ENCODE results near the gene CHCHD10. TPM values are rescaled to one million over a fixed set of nuclear protein-coding genes. Genes with fewer than 3 reads are reported as not detected.

Gene CHCHD10
- total and polyA plus RNA-seq, 2 of the 13 experiments (the other 11 are each of a cell fraction or from before 2014, with no cell fraction given) = 37.0 to 62.8 TPM

- TF ChIP-seq ZNF616 (CRISPR knock-in tag; IDR thresholded peaks at IDR 0.05; ENCODE audit: low read depth) (no peak; the same call in 1 of the 2 replicates), ZKSCAN1 (IDR thresholded peaks at IDR 0.05; ENCODE audit: low read length) (no peak), E2F2 (CRISPR knock-in tag; IDR thresholded peaks at IDR 0.05; ENCODE audit: borderline replicate concordance) (peak; percentile 50; the same call in 1 of the 2 replicates), RFXANK (CRISPR knock-in tag; IDR thresholded peaks at IDR 0.05) (no peak), ZNF124 (CRISPR knock-in tag; IDR thresholded peaks at IDR 0.05) (no peak), GABPB1 (CRISPR knock-in tag; IDR thresholded peaks at IDR 0.05) (peak; percentile 58; the same call in 1 of the 2 replicates), DMTF1 (CRISPR knock-in tag; IDR thresholded peaks at IDR 0.05) (no peak), MIER3 (CRISPR knock-in tag; IDR thresholded peaks at IDR 0.05; ENCODE audit: borderline replicate concordance) (no peak), NR3C1 (CRISPR knock-in tag; IDR thresholded peaks at IDR 0.05) (no peak), ZNF781 (CRISPR knock-in tag; IDR thresholded peaks at IDR 0.05; ENCODE audit: borderline replicate concordance, not compliant biosample characterization) (no peak), ZNF576 (CRISPR knock-in tag; IDR thresholded peaks at IDR 0.05) (no peak), ZC3H13 (CRISPR knock-in tag; IDR thresholded peaks at IDR 0.05) (no peak), MZF1 (CRISPR knock-in tag; IDR thresholded peaks at IDR 0.05; ENCODE audit: borderline replicate concordance) (no peak), NFYC (CRISPR knock-in tag; IDR thresholded peaks at IDR 0.05) (no peak), FOXJ3 (CRISPR knock-in tag; IDR thresholded peaks at IDR 0.05; ENCODE audit: borderline replicate concordance) (no peak), ELF3 (CRISPR knock-in tag; IDR thresholded peaks at IDR 0.05) (no peak), ZNF766 (CRISPR knock-in tag; IDR thresholded peaks at IDR 0.05; ENCODE audit: borderline replicate concordance) (peak; percentile 38; the same call in 1 of the 2 replicates), KDM6A (CRISPR knock-in tag; IDR thresholded peaks at IDR 0.05; ENCODE audit: low read depth) (no peak), ZNF543 (CRISPR knock-in tag; IDR thresholded peaks at IDR 0.05) (peak; percentile 22), KAT2B (IDR thresholded peaks at IDR 0.05; ENCODE audit: borderline replicate concordance, low read depth, low read length) (0 out of 2 replicates have a peak, but pooled peaks have one; percentile 5), ZNF547 (CRISPR knock-in tag; IDR thresholded peaks at IDR 0.05) (no peak; the same call in 1 of the 2 replicates), PAXIP1 (CRISPR knock-in tag; conservative IDR thresholded peaks at IDR 0.05) (peak; percentile 45; the same call in 1 of the 2 replicates), ZFP62 (CRISPR knock-in tag; IDR thresholded peaks at IDR 0.05) (no peak)
These were observed 19.2 kb upstream of the CHCHD10 start, which contains the start of gene SMARCB1 (continued) for GRCh38 chr22:23786752-23787599.
